ENCODE data around the gene APOC1.
"Not testable (repeated sequence)": the region's sequence is repeated elsewhere in the genome, so short reads cannot be mapped to it uniquely, and the experiment has no call there.

The APOC1 gene

GRCh38 chr19:44882063-44882462 is 32.3 kb upstream of the APOC1 start:
- no peak for ATAC-seq
- TF ChIP-seq RARB (CRISPR knock-in tag; IDR thresholded peaks at IDR 0.05) (no peak), OSR1 (CRISPR knock-in tag; IDR thresholded peaks at IDR 0.05) (no peak), ZNF70 (CRISPR knock-in tag; IDR thresholded peaks at IDR 0.05) (no peak), TSHZ2 (CRISPR knock-in tag; IDR thresholded peaks at IDR 0.05) (no peak), GLIS3 (CRISPR knock-in tag; IDR thresholded peaks at IDR 0.05) (no peak), ZNF565 (CRISPR knock-in tag; conservative IDR thresholded peaks at IDR 0.05; ENCODE audit: low read depth) (no peak), CREB5 (CRISPR knock-in tag; IDR thresholded peaks at IDR 0.05; ENCODE audit: low read depth) (no peak), POU6F1 (CRISPR knock-in tag; IDR thresholded peaks at IDR 0.05; ENCODE audit: borderline replicate concordance, low read depth) (no peak), ZC3H10 (CRISPR knock-in tag; IDR thresholded peaks at IDR 0.05) (no peak), CSRNP3 (CRISPR knock-in tag; IDR thresholded peaks at IDR 0.05) (no peak), BACH2 (CRISPR knock-in tag; IDR thresholded peaks at IDR 0.05; ENCODE audit: borderline replicate concordance) (no peak), ZFP3 (CRISPR knock-in tag; IDR thresholded peaks at IDR 0.05) (no peak), PATZ1 (CRISPR knock-in tag; IDR thresholded peaks at IDR 0.05; ENCODE audit: borderline replicate concordance) (no peak), ZNF8 (CRISPR knock-in tag; IDR thresholded peaks at IDR 0.05) (no peak)

GRCh38 chr19:44882619-44883397 is 31.6 kb upstream of the APOC1 start:
- not testable (repeated sequence) for ATAC-seq

GRCh38 chr19:44883922-44884321 is 30.5 kb upstream of the APOC1 start:
- TF ChIP-seq ZC3H10 (CRISPR knock-in tag; IDR thresholded peaks at IDR 0.05): no peak
- no peak for TF ChIP-seq SNAI2 (CRISPR knock-in tag; IDR thresholded peaks at IDR 0.05)
- TF ChIP-seq ARNTL (CRISPR knock-in tag; IDR thresholded peaks at IDR 0.05; ENCODE audit: borderline replicate concordance, low read depth): no peak
- TF ChIP-seq OSR1 (CRISPR knock-in tag; IDR thresholded peaks at IDR 0.05): no peak
- TF ChIP-seq TSHZ2 (CRISPR knock-in tag; IDR thresholded peaks at IDR 0.05): no peak
- no peak for TF ChIP-seq GLIS3 (CRISPR knock-in tag; IDR thresholded peaks at IDR 0.05)
- TF ChIP-seq PPARA (CRISPR knock-in tag; IDR thresholded peaks at IDR 0.05; ENCODE audit: borderline replicate concordance): no peak
- TF ChIP-seq BACH2 (CRISPR knock-in tag; IDR thresholded peaks at IDR 0.05; ENCODE audit: borderline replicate concordance): no peak
- no peak for TF ChIP-seq POU6F1 (CRISPR knock-in tag; IDR thresholded peaks at IDR 0.05; ENCODE audit: borderline replicate concordance, low read depth)
- no peak for TF ChIP-seq ZFP30 (CRISPR knock-in tag; IDR thresholded peaks at IDR 0.05)
- peak; percentile 54 for ATAC-seq
